ENCODE measurements around the gene CNTNAP2. TPM values are rescaled to one million over a fixed set of nuclear protein-coding genes. Genes with fewer than 3 reads are reported as not detected.

Gene CNTNAP2
- total and polyA plus RNA-seq, 2 of the 8 experiments (the other 6 are each of a cell fraction or from before 2014, with no cell fraction given) = 27.9 to 71.0 TPM

DNA sequence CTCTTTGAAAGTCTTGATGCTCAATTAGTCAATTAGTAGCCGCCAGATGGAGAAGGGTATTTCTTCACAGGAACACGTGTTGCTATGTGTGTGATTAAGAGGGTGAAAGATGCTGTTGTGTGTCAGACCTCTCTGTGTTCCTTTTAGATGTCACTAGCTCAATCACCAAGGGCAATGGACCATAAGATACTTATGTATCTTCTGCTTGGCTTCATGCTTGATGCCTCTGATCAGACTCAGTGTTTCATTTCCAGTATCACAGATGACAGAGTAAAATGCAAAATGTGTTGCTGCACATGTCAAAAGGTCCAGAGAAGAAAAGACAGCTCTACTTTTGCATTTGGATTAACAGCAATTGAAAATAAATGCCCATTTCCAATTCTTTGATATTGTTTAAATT lies 865.9 kb downstream of the CNTNAP2 start:
- H3K4ac ChIP-seq (replicated peaks; ENCODE audit: insufficient read length, low read depth, low read length) = no peak overlapping the region
- H3K23ac ChIP-seq (ENCODE audit: insufficient read length) = no peak overlapping the region
- no peak overlapping the region for H4K5ac ChIP-seq (ENCODE audit: insufficient read length, low read depth, low read length)
- ChIA-PET CTCF (ENCODE audit: partially characterized antibody) (interaction anchor here (0.6 to 1.3 kb wide), 2 partner anchors 313 to 325 kb away, joined by 3 to 4 read pairs; no protein-coding TSS in a partner anchor), POLR2A (ENCODE audit: partially characterized antibody) (no interaction called here)
- no peak overlapping the region for H2BK5ac ChIP-seq (ENCODE audit: low read depth, low read length)
- no peaks in the 10 kb centered on the region for H3K79me2 ChIP-seq (ENCODE audit: control insufficient read depth in 1 of 2, insufficient read depth in 2 of 2, low read length in 2 of 2)
- no peak overlapping the region for H3K27ac ChIP-seq (ENCODE audit: low read depth, low read length)
- H3K27me3 ChIP-seq (replicated peaks in 1 of 4; ENCODE audit: control insufficient read depth in 3 of 4, extremely low read depth in 1 of 4, insufficient read depth in 3 of 4, low read length in 3 of 4) = no peaks in the 10 kb centered on the region
- H3K9ac ChIP-seq (replicated peaks in 1 of 4; ENCODE audit: extremely low read depth in 1 of 4, low read depth in 3 of 4, low read length in 3 of 4) = no peak overlapping the region
- DNase-seq (ENCODE audit: low read depth in 1 of 2, low spot score in 2 of 2) (no peak), FAIRE-seq (no peak)
- no peak overlapping the region for H2BK12ac ChIP-seq (ENCODE audit: low read depth, low read length)
- no peaks in the 10 kb centered on the region for H3K9me3 ChIP-seq (ENCODE audit: insufficient read depth in 2 of 2, low read depth in 1 of 2, low read length in 1 of 2)
- 91% methylated on average over 2 of the region's 2 CpGs; no CpG with 5 or more reads in 1 of the 2 experiments for WGBS, 2 experiments (ENCODE audit: extremely low coverage in 1 of 2, insufficient coverage in 1 of 2, insufficient read length in 1 of 2, insufficient replicate concordance in 2 of 2, low coverage in 1 of 2, low lambda C conversion rate in 2 of 2, missing lambda C conversion rate in 1 of 2)
- no peak overlapping the region for H4K8ac ChIP-seq (ENCODE audit: extremely low read depth, insufficient read depth, low read length)
- H2BK15ac ChIP-seq (ENCODE audit: low read length) = no peak overlapping the region
- H4K20me1 ChIP-seq (replicated peaks in 1 of 2; ENCODE audit: control insufficient read depth in 1 of 2, insufficient read depth in 2 of 2, low read length in 2 of 2) = no peaks in the 10 kb centered on the region
- H3K4me1 ChIP-seq (replicated peaks in 1 of 4; ENCODE audit: control insufficient read depth in 3 of 4, insufficient read depth in 4 of 4, low read length in 3 of 4) = no peaks in the 10 kb centered on the region
- no peaks in the 10 kb centered on the region for H3K36me3 ChIP-seq (ENCODE audit: control insufficient read depth in 2 of 4, insufficient read depth in 4 of 4, low read length in 3 of 4)
- H3K4me2 ChIP-seq (ENCODE audit: insufficient read depth in 1 of 2, low read depth in 2 of 2, low read length in 2 of 2) = no peak overlapping the region
- H3K4me3 ChIP-seq (ENCODE audit: extremely low read depth in 1 of 4, insufficient read depth in 2 of 4, low read depth in 3 of 4, low read length in 4 of 4) = no peak overlapping the region
- no peak overlapping the region for H2BK20ac ChIP-seq (ENCODE audit: low read length)
- no peak overlapping the region for H3K18ac ChIP-seq (ENCODE audit: extremely low read depth, low read length)
- H2AK5ac ChIP-seq (ENCODE audit: low read depth, low read length) = no peak overlapping the region
- H4K91ac ChIP-seq (replicated peaks; ENCODE audit: insufficient read length, low read length) = no peak overlapping the region
- no peak overlapping the region for H2BK120ac ChIP-seq (replicated peaks; ENCODE audit: low read depth, low read length)
- H2AFZ ChIP-seq (ENCODE audit: low read length) = no peak overlapping the region
- no peaks in the 10 kb centered on the region for H3K23me2 ChIP-seq (ENCODE audit: low read depth, low read length)
- H3K56ac ChIP-seq (replicated peaks; ENCODE audit: insufficient read length, low read depth, low read length) = no peak overlapping the region
- no peak overlapping the region for H3K14ac ChIP-seq (ENCODE audit: insufficient read length)
- no peaks in the 10 kb centered on the region for H3K79me1 ChIP-seq (ENCODE audit: low read depth, low read length)
- no peak for TF ChIP-seq PHF8 (conservative IDR thresholded peaks at IDR 0.05; ENCODE audit: low read depth, low read length)
- TF ChIP-seq TAF7 (optimal IDR thresholded peaks at IDR 0.05; ENCODE audit: borderline replicate concordance, low read depth, low read length) = no peak
- no peak for TF ChIP-seq SIRT6 (IDR thresholded peaks at IDR 0.05; ENCODE audit: low read length)
- TF ChIP-seq SAP30 (IDR thresholded peaks at IDR 0.05; ENCODE audit: insufficient read depth, insufficient replicate concordance, low read length) = no peak
- TF ChIP-seq, protein P1, sequence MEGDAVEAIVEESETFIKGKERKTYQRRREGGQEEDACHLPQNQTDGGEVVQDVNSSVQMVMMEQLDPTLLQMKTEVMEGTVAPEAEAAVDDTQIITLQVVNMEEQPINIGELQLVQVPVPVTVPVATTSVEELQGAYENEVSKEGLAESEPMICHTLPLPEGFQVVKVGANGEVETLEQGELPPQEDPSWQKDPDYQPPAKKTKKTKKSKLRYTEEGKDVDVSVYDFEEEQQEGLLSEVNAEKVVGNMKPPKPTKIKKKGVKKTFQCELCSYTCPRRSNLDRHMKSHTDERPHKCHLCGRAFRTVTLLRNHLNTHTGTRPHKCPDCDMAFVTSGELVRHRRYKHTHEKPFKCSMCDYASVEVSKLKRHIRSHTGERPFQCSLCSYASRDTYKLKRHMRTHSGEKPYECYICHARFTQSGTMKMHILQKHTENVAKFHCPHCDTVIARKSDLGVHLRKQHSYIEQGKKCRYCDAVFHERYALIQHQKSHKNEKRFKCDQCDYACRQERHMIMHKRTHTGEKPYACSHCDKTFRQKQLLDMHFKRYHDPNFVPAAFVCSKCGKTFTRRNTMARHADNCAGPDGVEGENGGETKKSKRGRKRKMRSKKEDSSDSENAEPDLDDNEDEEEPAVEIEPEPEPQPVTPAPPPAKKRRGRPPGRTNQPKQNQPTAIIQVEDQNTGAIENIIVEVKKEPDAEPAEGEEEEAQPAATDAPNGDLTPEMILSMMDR (IDR thresholded peaks at IDR 0.05; ENCODE audit: control extremely low read depth in 1 of 3, insufficient read depth in 1 of 3, low read depth in 1 of 3, low read length in 3 of 3) = no peak
- TF ChIP-seq SIN3A (conservative IDR thresholded peaks at IDR 0.05 in 1 of 2, IDR thresholded peaks at IDR 0.05 in 1 of 2; ENCODE audit: low read depth in 1 of 2, low read length in 2 of 2) = no peak
- no peak for TF ChIP-seq JUN (IDR thresholded peaks at IDR 0.05; ENCODE audit: low read depth, low read length)
- TF ChIP-seq RAD21 (IDR thresholded peaks at IDR 0.05 in 1 of 2, conservative IDR thresholded peaks at IDR 0.05 in 1 of 2; ENCODE audit: low read depth in 2 of 2, low read length in 2 of 2) = no peak
- TF ChIP-seq TAF1 (IDR thresholded peaks at IDR 0.05; ENCODE audit: low read depth, low read length) = no peak
- TF ChIP-seq, protein P2, sequence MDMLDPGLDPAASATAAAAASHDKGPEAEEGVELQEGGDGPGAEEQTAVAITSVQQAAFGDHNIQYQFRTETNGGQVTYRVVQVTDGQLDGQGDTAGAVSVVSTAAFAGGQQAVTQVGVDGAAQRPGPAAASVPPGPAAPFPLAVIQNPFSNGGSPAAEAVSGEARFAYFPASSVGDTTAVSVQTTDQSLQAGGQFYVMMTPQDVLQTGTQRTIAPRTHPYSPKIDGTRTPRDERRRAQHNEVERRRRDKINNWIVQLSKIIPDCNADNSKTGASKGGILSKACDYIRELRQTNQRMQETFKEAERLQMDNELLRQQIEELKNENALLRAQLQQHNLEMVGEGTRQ (IDR thresholded peaks at IDR 0.05; ENCODE audit: low read length) = no peak
